Gastrocnemius medialis (tissue), 4 donors: ENCODE results near the gene RARG. TPM values are rescaled to one million over a fixed set of nuclear protein-coding genes. Genes with fewer than 3 reads are reported as not detected.

Experiments used
- ATAC-seq, 2 donors: fragments of 150-250 bp; one replicate each; pipeline ENCODE4 v1.9.1; 2016
- DNase-seq, 2 donors: peaks; one replicate each; pipeline ENCODE4 v3.0.0-alpha.2; 2019
- H3K27ac ChIP-seq, 4 donors: fragments of 200-600 bp; sonication (generic); 1 replicate in 1 of 4; 2 replicates in 3 of 4; pipeline ENCODE4 v1.5.1; 2016 to 2018; ENCODE audit warnings: mild to moderate bottlenecking in 2 of 4, moderate library complexity in 1 of 4
- H3K27me3 ChIP-seq, 3 donors: fragments of 200-600 bp; sonication (generic) in 2 of 3; 1 replicate in 1 of 3; 2 replicates in 2 of 3; pipeline versions ENCODE4 v1.5.1 to v1.6.0; 2016 to 2019; ENCODE audit warnings: mild to moderate bottlenecking in 1 of 3, moderate library complexity in 1 of 3
- H3K36me3 ChIP-seq, 2 donors: fragments of 200-600 bp; sonication (generic) in 1 of 2; one replicate each; pipeline ENCODE4 v1.5.1; 2017 to 2018
- H3K4me1 ChIP-seq, 2 donors: fragments of 200-600 bp; sonication (generic) in 1 of 2; one replicate each; pipeline ENCODE4 v1.5.1; 2016 to 2017; ENCODE audit warnings: mild to moderate bottlenecking in 2 of 2
- H3K4me3 ChIP-seq, 4 donors: fragments of 200-600 bp; sonication (generic) in 3 of 4; 1 replicate in 1 of 4; 2 replicates in 3 of 4; pipeline ENCODE4 v1.5.1; 2016 to 2019; ENCODE audit warnings: mild to moderate bottlenecking in 2 of 4
- H3K9me3 ChIP-seq, 3 donors: fragments of 200-600 bp; sonication (generic) in 2 of 3; 1 replicate in 1 of 3; 2 replicates in 2 of 3; pipeline ENCODE4 v1.5.1; 2016 to 2019
- CTCF ChIP-seq, 5 experiments: fragments of 450-650 bp in 3 of 5; fragments of 200-600 bp in 2 of 5; sonication (generic) in 2 of 5; IDR thresholded peaks in 4 of 5; conservative IDR thresholded peaks in 1 of 5; 1 replicate in 4 of 5; 2 replicates in 1 of 5; pipeline ENCODE4 v1.5.1; 2016 to 2019; ENCODE audit warnings: antibody characterized with exemption in 5 of 5, mild to moderate bottlenecking in 3 of 5, moderate library complexity in 3 of 5
- POLR2A ChIP-seq, 2 donors: fragments of 450-650 bp; IDR thresholded peaks; one replicate each; pipeline ENCODE4 v1.6.1; 2017; ENCODE audit warnings: antibody characterized with exemption in 2 of 2, mild to moderate bottlenecking in 2 of 2, moderate library complexity in 2 of 2
- in situ Hi-C, 4 donors: fragments of 200-750 bp; cut with MboI; loops; one replicate each; pipeline versions ENCODE4 v1.15.0 to v1.8.0; 2017; ENCODE audit warnings: low sequenced_read_pairs in 4 of 4
- intact Hi-C: fragments of 100-400 bp; cut with DNase I; formaldehyde crosslinking; loops from one replicate; pipeline ENCODE4 v1.15.1; 2023; ENCODE audit warnings: low total_unique reads
- total RNA-seq, 4 donors: library from RNA; depleted of rRNA; stranded (reverse); fragments of >200 nt; gene quantifications; one replicate each; pipeline versions ENCODE4 v1.1.0 to v1.2.3, GENCODE V29; 2016

RARG gene
- total RNA-seq, 4 donors from 2014 or later, result 4.2 to 5.8 (median 4.9) TPM

DNA sequence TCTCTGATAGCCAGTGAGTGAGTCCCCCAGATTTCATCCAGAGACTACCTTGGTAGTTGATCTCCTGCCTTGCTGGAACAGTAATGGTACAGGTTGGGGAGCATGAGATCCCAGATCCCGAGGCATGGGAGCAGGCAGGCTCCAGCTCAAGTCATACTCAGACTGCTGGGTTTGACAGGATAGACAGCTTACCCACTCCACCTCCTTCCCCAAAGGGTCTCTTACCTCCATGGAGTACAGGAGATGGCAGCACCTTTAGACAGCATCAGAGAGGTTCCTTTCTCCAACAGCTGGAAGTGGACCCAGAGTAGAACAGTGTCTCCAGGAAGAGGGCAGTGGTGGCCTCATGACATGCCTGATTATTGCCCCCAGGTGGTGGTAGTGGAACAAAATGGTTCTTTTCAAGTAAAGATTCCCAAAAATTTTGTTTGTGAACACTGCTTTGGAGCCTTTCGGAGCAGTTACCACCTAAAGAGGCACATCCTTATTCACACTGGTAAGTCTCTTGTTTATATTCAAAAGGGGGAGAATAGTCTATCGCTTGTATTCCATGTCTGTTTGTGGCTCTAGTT is 46.3 kb downstream of the RARG start:
- TF ChIP-seq CTCF (IDR thresholded peaks at IDR 0.05 in 4 of 5, conservative IDR thresholded peaks at IDR 0.05 in 1 of 5) (no peak), POLR2A (IDR thresholded peaks at IDR 0.05) (no peak)
- no peak for DNase-seq

DNA sequence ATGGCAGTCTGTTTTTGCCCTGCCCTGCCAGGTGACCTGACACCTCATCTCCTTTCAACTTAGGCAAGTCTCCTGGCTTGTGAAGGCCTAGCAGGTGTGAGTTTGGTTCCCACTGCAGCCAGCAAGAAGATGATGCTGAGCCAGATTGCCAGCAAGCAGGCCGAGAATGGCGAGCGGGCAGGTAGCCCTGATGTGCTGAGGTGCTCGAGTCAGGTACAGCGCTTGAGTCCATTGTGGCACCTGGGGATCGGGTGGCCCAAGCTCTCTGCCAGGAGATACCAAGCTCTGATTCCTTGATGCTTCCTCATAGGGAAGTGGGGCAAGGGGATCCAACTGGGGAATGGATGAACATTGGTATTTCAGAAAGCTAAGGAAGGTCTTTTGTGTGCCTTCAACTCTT is 47.2 kb downstream of the RARG start:
- intact Hi-C loops (loop anchor here (5.0 kb wide), 1 partner anchor 118 kb away; no protein-coding TSS in a partner anchor), in situ Hi-C loops (loop anchor here in 2 of 4 donors (10.0 to 25.0 kb wide), 2 partner anchors 120 to 123 kb away; partner anchors contain the start of gene TNS2 (in 1 of the 2))
- no peak overlapping the region for H3K27ac ChIP-seq
- H3K36me3 ChIP-seq, result peaks cover 2 to 70% of the 10 kb centered on the region in 2 donors
- peaks cover 30% of the 10 kb centered on the region in 2 donors for H3K4me1 ChIP-seq
- no peak for TF ChIP-seq CTCF (IDR thresholded peaks at IDR 0.05 in 4 of 5, conservative IDR thresholded peaks at IDR 0.05 in 1 of 5)
- no peak for TF ChIP-seq POLR2A (IDR thresholded peaks at IDR 0.05)
- DNase-seq, result no peak
- no peaks in the 10 kb centered on the region for H3K27me3 ChIP-seq
- no peak overlapping the region for H3K4me3 ChIP-seq
- no peak for ATAC-seq
- no peaks in the 10 kb centered on the region for H3K9me3 ChIP-seq

More for the DNA sequence above, 46.3 kb downstream of the RARG start:
- H3K4me1 ChIP-seq, result peaks cover 29 to 30% of the 10 kb centered on the region in 2 donors
- ATAC-seq, result no peak
- in situ Hi-C loops, result loop anchor here in 2 of 4 donors (10.0 to 25.0 kb wide), 2 partner anchors 121 to 123 kb away; partner anchors contain the start of gene TNS2 (in 1 of the 2)
- H3K27me3 ChIP-seq, result no peaks in the 10 kb centered on the region
- H3K9me3 ChIP-seq, result no peaks in the 10 kb centered on the region
- intact Hi-C loops, result no loop called here
- H3K4me3 ChIP-seq, result no peak overlapping the region
- H3K36me3 ChIP-seq, result peaks cover 2 to 70% of the 10 kb centered on the region in 2 donors
- H3K27ac ChIP-seq, result no peak overlapping the region

DNA sequence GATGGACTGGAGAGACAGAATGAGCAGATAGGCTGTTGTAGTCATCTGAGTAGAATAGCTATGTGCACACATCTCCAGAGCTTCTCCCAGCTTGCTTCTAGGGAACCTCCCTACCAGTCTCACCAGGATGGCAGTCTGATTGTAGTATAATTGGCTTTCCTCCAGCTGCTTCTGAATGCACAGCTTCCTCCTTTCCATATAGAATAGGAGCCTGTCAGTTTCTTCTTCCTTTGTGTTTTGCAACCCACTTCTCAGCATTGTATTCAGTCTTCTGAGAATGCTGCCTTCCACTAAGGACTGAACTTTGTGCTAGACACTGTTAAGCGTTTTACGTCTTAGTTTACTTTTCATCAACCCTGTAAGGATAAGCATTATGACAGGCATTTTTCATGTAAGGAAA is 49.1 kb downstream of the RARG start:
- H3K4me1 ChIP-seq, result peaks cover 37% of the 10 kb centered on the region in 2 donors
- peak overlapping the region in 3 of 4 donors; percentile 7 to 95 (median 69) for H3K4me3 ChIP-seq
- no peaks in the 10 kb centered on the region for H3K27me3 ChIP-seq
- in situ Hi-C loops (loop anchor here in 2 of 4 donors (10.0 to 25.0 kb wide), 2 partner anchors 118 to 121 kb away; partner anchors contain the start of gene TNS2 (in 1 of the 2)), intact Hi-C loops (loop anchor here (5.0 kb wide), 1 partner anchor 116 kb away; no protein-coding TSS in a partner anchor)
- DNase-seq, result no peak
- H3K36me3 ChIP-seq, result peaks cover 2 to 58% of the 10 kb centered on the region in 2 donors
- no peaks in the 10 kb centered on the region for H3K9me3 ChIP-seq
- ATAC-seq, result no peak
- TF ChIP-seq POLR2A (IDR thresholded peaks at IDR 0.05) (no peak), CTCF (IDR thresholded peaks at IDR 0.05 in 4 of 5, conservative IDR thresholded peaks at IDR 0.05 in 1 of 5) (no peak)
- H3K27ac ChIP-seq, result peak overlapping the region in 1 of 4 donors; percentile 1

GRCh38 chr12:53181935-53182334 is 50.1 kb downstream of the RARG start:
- peak overlapping the region; percentile 63 to 95 (median 69) for H3K4me3 ChIP-seq
- H3K9me3 ChIP-seq, result no peaks in the 10 kb centered on the region
- no peaks in the 10 kb centered on the region for H3K27me3 ChIP-seq
- peaks cover 0 to 49% of the 10 kb centered on the region in 2 donors for H3K36me3 ChIP-seq
- in situ Hi-C loops, result loop anchor here in 2 of 4 donors (10.0 to 25.0 kb wide), 2 partner anchors 117 to 120 kb away; partner anchors contain the start of gene TNS2 (in 1 of the 2)
- no peak for DNase-seq
- intact Hi-C loops, result loop anchor here (2.0 to 5.0 kb wide), 2 partner anchors 71 to 115 kb away; a partner anchor contains a TSS
- H3K4me1 ChIP-seq, result peaks cover 37% of the 10 kb centered on the region in 2 donors
- ATAC-seq, result no peak
- TF ChIP-seq CTCF (IDR thresholded peaks at IDR 0.05 in 4 of 5, conservative IDR thresholded peaks at IDR 0.05 in 1 of 5) (no peak), POLR2A (IDR thresholded peaks at IDR 0.05) (no peak)
- peak overlapping the region; percentile 85 to 97 (median 91) for H3K27ac ChIP-seq
